Smooth muscle cell (in vitro differentiated cells): ENCODE data around the gene DOCK10. TPM values are rescaled to one million over a fixed set of nuclear protein-coding genes. Genes with fewer than 3 reads are reported as not detected.

Experiments used
- DNase-seq: peaks from one replicate; lab custom pipeline; 2025; ENCODE audit not compliant: unreplicated experiment; lab: John Stamatoyannopoulos, UW
- H2AFZ ChIP-seq: fragments of 200-600 bp; sonication (generic); 2 replicates; pipeline ENCODE4 v1.6.0; 2016; ENCODE audit warnings: antibody characterized with exemption, low read depth, mild to moderate bottlenecking
- H3F3A ChIP-seq: fragments of 200-600 bp; sonication (generic); 2 replicates; pipeline ENCODE4 v1.6.0; 2017; ENCODE audit warnings: antibody characterized with exemption, low read depth
- H3K27ac ChIP-seq: fragments of 200-600 bp; sonication (generic); 2 replicates; pipeline ENCODE4 v1.5.1; 2016; ENCODE audit warnings: low read depth, mild to moderate bottlenecking
- H3K27me3 ChIP-seq: fragments of 200-600 bp; sonication (generic); 2 replicates; pipeline ENCODE4 v1.6.1; 2016; ENCODE audit warnings: low read depth, mild to moderate bottlenecking
- H3K36me3 ChIP-seq: fragments of 200-600 bp; sonication (generic); 2 replicates; pipeline ENCODE4 v1.5.1; 2016; ENCODE audit warnings: low read depth
- H3K4me1 ChIP-seq: fragments of 200-600 bp; sonication (generic); 2 replicates; pipeline ENCODE4 v1.5.1; 2016; ENCODE audit warnings: low read depth
- H3K4me2 ChIP-seq: fragments of 200-600 bp; sonication (generic); 2 replicates; pipeline ENCODE4 v1.6.0; 2016; ENCODE audit warnings: mild to moderate bottlenecking
- H3K4me3 ChIP-seq: fragments of 200-600 bp; sonication (generic); 2 replicates; pipeline ENCODE4 v1.5.1; 2016; ENCODE audit warnings: mild to moderate bottlenecking
- H3K79me2 ChIP-seq: fragments of 200-600 bp; sonication (generic); 2 replicates; pipeline ENCODE4 v1.6.0; 2016; ENCODE audit warnings: low read depth, mild to moderate bottlenecking
- H3K9ac ChIP-seq: fragments of 200-600 bp; sonication (generic); 2 replicates; pipeline ENCODE4 v1.6.0; 2016; ENCODE audit warnings: low read depth
- H3K9me3 ChIP-seq: fragments of 200-600 bp; sonication (generic); replicated peaks from 2 replicates; pipeline ENCODE4 v1.5.1; 2016; ENCODE audit warnings: low read depth
- H4K20me1 ChIP-seq: fragments of 200-600 bp; sonication (generic); 2 replicates; pipeline ENCODE4 v1.6.0; 2016; ENCODE audit warnings: low read depth
- CTCF ChIP-seq: fragments of 200-600 bp; sonication (generic); IDR thresholded peaks from 2 replicates; pipeline ENCODE4 v1.5.1; 2017; ENCODE audit warnings: borderline replicate concordance, mild to moderate bottlenecking, antibody characterized with exemption; ENCODE audit not compliant: insufficient read depth, poor library complexity, severe bottlenecking
- WGBS: methylation state at CpG from one replicate; pipeline ENCODE4 v1.1.7; 2016; ENCODE audit warnings: low lambda C conversion rate; 5-methylcytosine and 5-hydroxymethylcytosine counted together
- polyA plus RNA-seq: library from polyadenylated mRNA; unstranded; fragments of >200 nt; fragmentation: Nextera tagmentation; extraction: Ambion mirVana; gene quantifications from 2 replicates; pipeline ENCODE4 v1.2.1, GENCODE V29; 2016
- total RNA-seq: library from RNA; depleted of rRNA; stranded (reverse); fragments of >200 nt; gene quantifications from 2 replicates; pipeline ENCODE4 v1.2.3, GENCODE V29; 2014

The DOCK10 gene
- total and polyA plus RNA-seq, 2 experiments from 2014 or later: 0.04 TPM; not detected in 1

- H3K4me3 ChIP-seq: no peak overlapping the region
- WGBS: 93% methylated on average over 2 of the region's 2 CpGs
- H3K9ac ChIP-seq: no peak overlapping the region
- H3K4me1 ChIP-seq: no peaks in the 10 kb centered on the region
- H3K79me2 ChIP-seq: no peaks in the 10 kb centered on the region
- no peak overlapping the region for H2AFZ ChIP-seq
- no peaks in the 10 kb centered on the region for H4K20me1 ChIP-seq
- TF ChIP-seq CTCF: no peak
- no peak overlapping the region for H3K27ac ChIP-seq
- H3K36me3 ChIP-seq: no peaks in the 10 kb centered on the region
- DNase-seq: no peak
- no peaks in the 10 kb centered on the region for H3K9me3 ChIP-seq
- H3K4me2 ChIP-seq: no peak overlapping the region
- H3F3A ChIP-seq: no peaks in the 10 kb centered on the region
- H3K27me3 ChIP-seq: no peaks in the 10 kb centered on the region
Observed at GRCh38 chr2:224875841-224876240, 166.4 kb downstream of the DOCK10 start.

DNA sequence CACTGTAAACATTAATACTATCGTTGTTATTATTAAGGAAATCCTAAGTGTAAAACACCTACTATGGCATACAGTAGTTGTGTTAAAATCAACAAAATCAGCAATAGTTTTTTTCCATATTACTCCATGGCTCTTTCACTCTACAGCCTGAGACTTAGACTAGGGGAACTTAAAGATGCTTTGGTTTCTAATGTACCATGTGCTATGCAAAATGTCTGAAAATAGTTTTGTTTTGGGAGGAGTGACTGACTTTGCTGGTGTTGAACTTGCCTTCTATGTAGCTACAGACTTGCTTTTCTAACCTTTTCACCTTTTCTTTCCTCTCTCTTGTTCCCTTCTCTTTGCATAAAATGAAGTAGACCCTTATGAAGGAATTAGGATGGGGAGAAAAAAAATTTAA lies 167.1 kb downstream of the DOCK10 start:
- no peaks in the 10 kb centered on the region for H4K20me1 ChIP-seq
- 90% methylated on average over 1 of the region's 1 CpG for WGBS
- H3K9me3 ChIP-seq: no peaks in the 10 kb centered on the region
- H3K4me2 ChIP-seq: no peak overlapping the region
- H3K27me3 ChIP-seq: no peaks in the 10 kb centered on the region
- H2AFZ ChIP-seq: no peak overlapping the region
- no peaks in the 10 kb centered on the region for H3K36me3 ChIP-seq
- no peak for DNase-seq
- H3K9ac ChIP-seq: no peak overlapping the region
- TF ChIP-seq CTCF: no peak
- H3K4me3 ChIP-seq: no peak overlapping the region
- H3K79me2 ChIP-seq: no peaks in the 10 kb centered on the region
- no peak overlapping the region for H3K27ac ChIP-seq
- no peaks in the 10 kb centered on the region for H3F3A ChIP-seq
- H3K4me1 ChIP-seq: no peaks in the 10 kb centered on the region

GRCh38 chr2:224871813-224872212 lies 170.5 kb downstream of the DOCK10 start:
- no peak for TF ChIP-seq CTCF
- Histone ChIP-seq H4K20me1 (no peaks in the 10 kb centered on the region), H3K4me1 (no peaks in the 10 kb centered on the region), H3K27me3 (no peaks in the 10 kb centered on the region), H3K36me3 (no peaks in the 10 kb centered on the region), H3K9me3 (no peaks in the 10 kb centered on the region), H3K4me2 (no peak overlapping the region), H2AFZ (no peak overlapping the region), H3F3A (no peaks in the 10 kb centered on the region), H3K27ac (no peak overlapping the region), H3K9ac (no peak overlapping the region), H3K4me3 (no peak overlapping the region), H3K79me2 (no peaks in the 10 kb centered on the region)
- DNase-seq: no peak
- WGBS: 73% methylated on average over 1 of the region's 1 CpG

DNA sequence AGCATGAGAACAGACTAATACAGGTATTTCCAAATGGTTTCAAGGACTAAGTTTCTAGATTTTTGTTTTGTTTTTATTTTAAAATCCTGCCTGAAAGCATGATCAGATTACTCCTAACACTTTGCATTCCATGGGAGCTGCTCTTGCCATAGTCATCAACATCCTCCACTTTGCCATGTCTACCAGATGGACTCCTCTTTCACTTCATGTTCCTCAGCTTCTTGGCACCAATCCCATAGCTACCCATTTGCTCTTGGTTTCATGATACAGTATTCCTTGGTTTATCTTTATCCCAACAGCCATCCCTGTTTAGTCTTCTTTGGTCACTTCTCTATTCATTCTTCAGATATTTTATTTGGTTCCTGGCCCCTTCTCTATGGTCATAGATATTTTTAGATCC lies 171.9 kb downstream of the DOCK10 start:
- Histone ChIP-seq H3K27me3 (no peaks in the 10 kb centered on the region), H3K27ac (no peak overlapping the region), H4K20me1 (no peaks in the 10 kb centered on the region), H3K9me3 (no peaks in the 10 kb centered on the region), H2AFZ (no peak overlapping the region), H3K4me1 (no peaks in the 10 kb centered on the region), H3F3A (no peaks in the 10 kb centered on the region), H3K79me2 (no peaks in the 10 kb centered on the region), H3K9ac (no peak overlapping the region), H3K36me3 (no peaks in the 10 kb centered on the region), H3K4me2 (no peak overlapping the region), H3K4me3 (no peak overlapping the region)
- TF ChIP-seq CTCF: no peak
- no peak for DNase-seq
